Activated naive CD8-positive, alpha-beta T cell (primary cell): ENCODE measurements around the gene SLC25A52.
"Not testable (repeated sequence)": the region's sequence is repeated elsewhere in the genome, so short reads cannot be mapped to it uniquely, and the experiment has no call there.

Experiments used
- H3K27ac Mint-ChIP-seq: one replicate; pipeline ENCODE4 v1.8.0; 2021; ENCODE audit warnings: mixed read lengths
- H3K27me3 Mint-ChIP-seq: one replicate; pipeline ENCODE4 v1.8.0; 2021; ENCODE audit warnings: mixed read lengths
- H3K36me3 Mint-ChIP-seq: one replicate; pipeline ENCODE4 v1.8.0; 2021; ENCODE audit warnings: mixed read lengths
- H3K4me1 Mint-ChIP-seq: one replicate; pipeline ENCODE4 v1.8.0; 2021; ENCODE audit warnings: low read depth, mixed read lengths
- H3K4me3 Mint-ChIP-seq: one replicate; pipeline ENCODE4 v1.8.0; 2021; ENCODE audit warnings: mild to moderate bottlenecking, mixed read lengths
- H3K9me3 Mint-ChIP-seq: one replicate; pipeline ENCODE4 v1.8.0; 2021; ENCODE audit warnings: low read depth, mixed read lengths

Gene SLC25A52

GRCh38 chr18:31773774-31774476 lies 13.2 kb upstream of the SLC25A52 start:
- Mint-ChIP-seq H3K4me1 (no peaks in the 10 kb centered on the region), H3K4me3 (no peak overlapping the region), H3K36me3 (peaks cover 6% of the 10 kb centered on the region), H3K27me3 (no peaks in the 10 kb centered on the region), H3K27ac (no peak overlapping the region), H3K9me3 (peaks cover 12% of the 10 kb centered on the region)

GRCh38 chr18:31772699-31773098 lies 12.0 kb upstream of the SLC25A52 start:
- Mint-ChIP-seq H3K4me1 (no peaks in the 10 kb centered on the region), H3K27ac (no peak overlapping the region), H3K9me3 (peaks cover 3% of the 10 kb centered on the region), H3K36me3 (no peaks in the 10 kb centered on the region), H3K27me3 (no peaks in the 10 kb centered on the region), H3K4me3 (no peak overlapping the region)

- H3K4me3 Mint-ChIP-seq, result no peak overlapping the region
- H3K4me1 Mint-ChIP-seq, result no peaks in the 10 kb centered on the region
- no peaks in the 10 kb centered on the region for H3K36me3 Mint-ChIP-seq
- H3K27me3 Mint-ChIP-seq, result peaks cover 1% of the 10 kb centered on the region
- H3K9me3 Mint-ChIP-seq, result no peaks in the 10 kb centered on the region
- H3K27ac Mint-ChIP-seq, result no peak overlapping the region
These were observed 10.4 kb downstream of the SLC25A52 start for GRCh38 chr18:31750273-31750672.

- H3K27ac Mint-ChIP-seq, result no peak overlapping the region
- peaks cover 1% of the 10 kb centered on the region for H3K27me3 Mint-ChIP-seq
- no peaks in the 10 kb centered on the region for H3K4me1 Mint-ChIP-seq
- H3K4me3 Mint-ChIP-seq, result no peak overlapping the region
- no peaks in the 10 kb centered on the region for H3K36me3 Mint-ChIP-seq
- no peaks in the 10 kb centered on the region for H3K9me3 Mint-ChIP-seq
These were observed 14.3 kb downstream of the SLC25A52 start for GRCh38 chr18:31746396-31746795.

GRCh38 chr18:31744321-31745067 lies 16.2 kb downstream of the SLC25A52 start:
- no peak overlapping the region for H3K27ac Mint-ChIP-seq
- no peaks in the 10 kb centered on the region for H3K9me3 Mint-ChIP-seq
- no peaks in the 10 kb centered on the region for H3K4me1 Mint-ChIP-seq
- H3K27me3 Mint-ChIP-seq, result no peaks in the 10 kb centered on the region
- no peak overlapping the region for H3K4me3 Mint-ChIP-seq
- H3K36me3 Mint-ChIP-seq, result no peaks in the 10 kb centered on the region

GRCh38 chr18:31743600-31743999 lies 17.1 kb downstream of the SLC25A52 start:
- not testable (repeated sequence) for H3K4me3 Mint-ChIP-seq, H3K9me3 Mint-ChIP-seq, H3K4me1 Mint-ChIP-seq, H3K36me3 Mint-ChIP-seq, H3K27me3 Mint-ChIP-seq, H3K27ac Mint-ChIP-seq

- H3K36me3 Mint-ChIP-seq, result no peaks in the 10 kb centered on the region
- no peak overlapping the region for H3K4me3 Mint-ChIP-seq
- no peaks in the 10 kb centered on the region for H3K27me3 Mint-ChIP-seq
These were observed 19.5 kb downstream of the SLC25A52 start for GRCh38 chr18:31741097-31741735.

GRCh38 chr18:31740180-31740579 lies 20.5 kb downstream of the SLC25A52 start:
- Mint-ChIP-seq H3K4me3 (no peak overlapping the region), H3K27ac (no peak overlapping the region), H3K9me3 (no peaks in the 10 kb centered on the region), H3K4me1 (no peaks in the 10 kb centered on the region), H3K36me3 (no peaks in the 10 kb centered on the region), H3K27me3 (no peaks in the 10 kb centered on the region)

More at GRCh38 chr18:31741097-31741735, 19.5 kb downstream of the SLC25A52 start:
- Mint-ChIP-seq H3K27ac (no peak overlapping the region), H3K9me3 (no peaks in the 10 kb centered on the region), H3K4me1 (no peaks in the 10 kb centered on the region)

- Mint-ChIP-seq H3K27ac (no peak overlapping the region), H3K4me1 (no peaks in the 10 kb centered on the region), H3K36me3 (no peaks in the 10 kb centered on the region), H3K4me3 (no peak overlapping the region), H3K9me3 (no peaks in the 10 kb centered on the region), H3K27me3 (no peaks in the 10 kb centered on the region)
These were observed 21.0 kb downstream of the SLC25A52 start for GRCh38 chr18:31739651-31740050.

GRCh38 chr18:31738460-31739407 lies 21.9 kb downstream of the SLC25A52 start:
- Mint-ChIP-seq H3K9me3 (no peaks in the 10 kb centered on the region), H3K27ac (no peak overlapping the region), H3K4me1 (no peaks in the 10 kb centered on the region), H3K4me3 (no peak overlapping the region), H3K27me3 (no peaks in the 10 kb centered on the region), H3K36me3 (no peaks in the 10 kb centered on the region)

- Mint-ChIP-seq H3K27me3 (no peaks in the 10 kb centered on the region), H3K9me3 (no peaks in the 10 kb centered on the region), H3K4me1 (no peaks in the 10 kb centered on the region)
These were observed 24.1 kb downstream of the SLC25A52 start for GRCh38 chr18:31736630-31737029.

GRCh38 chr18:31731628-31732027 lies 29.1 kb downstream of the SLC25A52 start:
- no peak overlapping the region for H3K27ac Mint-ChIP-seq
- H3K27me3 Mint-ChIP-seq, result peaks cover 7% of the 10 kb centered on the region
- no peaks in the 10 kb centered on the region for H3K9me3 Mint-ChIP-seq
- no peaks in the 10 kb centered on the region for H3K4me1 Mint-ChIP-seq
- no peaks in the 10 kb centered on the region for H3K36me3 Mint-ChIP-seq
- no peak overlapping the region for H3K4me3 Mint-ChIP-seq

More at GRCh38 chr18:31736630-31737029, 24.1 kb downstream of the SLC25A52 start:
- no peaks in the 10 kb centered on the region for H3K36me3 Mint-ChIP-seq
- no peak overlapping the region for H3K27ac Mint-ChIP-seq
- no peak overlapping the region for H3K4me3 Mint-ChIP-seq

- not testable (repeated sequence) for H3K4me3 Mint-ChIP-seq, H3K9me3 Mint-ChIP-seq, H3K4me1 Mint-ChIP-seq
These were observed 31.5 kb downstream of the SLC25A52 start for GRCh38 chr18:31729196-31729595.

GRCh38 chr18:31723990-31724711 lies 36.5 kb downstream of the SLC25A52 start:
- H3K9me3 Mint-ChIP-seq, result peaks cover 4% of the 10 kb centered on the region
- H3K27me3 Mint-ChIP-seq, result peaks cover 14% of the 10 kb centered on the region
- peak overlapping the region; percentile 72 for H3K4me3 Mint-ChIP-seq
- no peaks in the 10 kb centered on the region for H3K36me3 Mint-ChIP-seq
- no peak overlapping the region for H3K27ac Mint-ChIP-seq
- peaks cover 4% of the 10 kb centered on the region for H3K4me1 Mint-ChIP-seq

More at GRCh38 chr18:31729196-31729595, 31.5 kb downstream of the SLC25A52 start:
- not testable (repeated sequence) for H3K27ac Mint-ChIP-seq, H3K36me3 Mint-ChIP-seq
- H3K27me3 Mint-ChIP-seq, result peaks cover 13% of the 10 kb centered on the region
